H9 (cell line): ENCODE results near the gene DRD4. TPM values are rescaled to one million over a fixed set of nuclear protein-coding genes. Genes with fewer than 3 reads are reported as not detected.

ENCODE experiments used
- DNase-seq: peaks from one replicate; pipeline ENCODE4 v3.0.0-alpha.2; 2017
- H2AFZ ChIP-seq: one replicate; pipeline ENCODE4 v1.6.1; 2013; ENCODE audit warnings: mild to moderate bottlenecking, low read length, control low read depth, moderate library complexity
- H2AK5ac ChIP-seq: 2 replicates; pipeline ENCODE4 v1.6.1; 2013; ENCODE audit warnings: low read length, control low read depth, mixed read lengths; ENCODE audit not compliant: insufficient read length
- H2BK120ac ChIP-seq: one replicate; pipeline ENCODE4 v1.6.1; 2013; ENCODE audit warnings: low read depth, mild to moderate bottlenecking, low read length, control low read depth, inconsistent platforms; ENCODE audit not compliant: poor library complexity, severe bottlenecking
- H2BK12ac ChIP-seq: 2 replicates; pipeline ENCODE4 v1.6.1; 2013; ENCODE audit warnings: low read length, control low read depth, mixed read lengths, low read depth; ENCODE audit not compliant: insufficient read length
- H2BK15ac ChIP-seq: 2 replicates; pipeline ENCODE4 v1.6.1; 2013; ENCODE audit warnings: low read depth, low read length, control low read depth
- H2BK20ac ChIP-seq: one replicate; pipeline ENCODE4 v1.6.1; 2013; ENCODE audit warnings: low read depth, mild to moderate bottlenecking, low read length, control low read depth, inconsistent platforms; ENCODE audit not compliant: poor library complexity, severe bottlenecking
- H2BK5ac ChIP-seq: 2 replicates; pipeline ENCODE4 v1.6.1; 2013; ENCODE audit warnings: low read length, control low read depth, mixed read lengths; ENCODE audit not compliant: insufficient read length
- H3K14ac ChIP-seq: 2 replicates; pipeline ENCODE4 v1.6.1; 2013; ENCODE audit warnings: low read length, control low read depth; ENCODE audit not compliant: insufficient read depth
- H3K18ac ChIP-seq: 2 replicates; pipeline ENCODE4 v1.6.1; 2013; ENCODE audit warnings: low read depth, mild to moderate bottlenecking, mixed read lengths, low read length, control low read depth; ENCODE audit not compliant: insufficient read length
- H3K23ac ChIP-seq: 2 replicates; pipeline ENCODE4 v1.6.1; 2013; ENCODE audit warnings: low read length, control low read depth, mixed read lengths, low read depth; ENCODE audit not compliant: insufficient read length
- H3K23me2 ChIP-seq: 2 replicates; pipeline ENCODE4 v1.6.1; 2013; ENCODE audit warnings: low read depth, mild to moderate bottlenecking, mixed read lengths, low read length, control low read depth; ENCODE audit not compliant: insufficient read length, poor library complexity, severe bottlenecking
- H3K27ac ChIP-seq: 2 replicates; pipeline ENCODE4 v1.5.1; 2013; ENCODE audit warnings: low read length, control low read depth, mixed read lengths, low read depth; ENCODE audit not compliant: insufficient read length
- H3K27me3 ChIP-seq: 2 replicates; pipeline ENCODE4 v1.6.1; 2013; ENCODE audit warnings: low read length, control low read depth, inconsistent platforms; ENCODE audit not compliant: insufficient read depth
- H3K4ac ChIP-seq: 2 replicates; pipeline ENCODE4 v1.6.1; 2013; ENCODE audit warnings: low read depth, mild to moderate bottlenecking, control low read depth, inconsistent platforms, low read length, moderate library complexity
- H3K4me1 ChIP-seq: 2 replicates; pipeline ENCODE4 v1.6.1; 2013; ENCODE audit warnings: low read length, control low read depth, inconsistent platforms; ENCODE audit not compliant: insufficient read depth
- H3K4me2 ChIP-seq: 2 replicates; pipeline ENCODE4 v1.6.1; 2013; ENCODE audit warnings: low read length, control low read depth, mixed read lengths; ENCODE audit not compliant: insufficient read length, insufficient read depth
- H3K56ac ChIP-seq: 2 replicates; pipeline ENCODE4 v1.6.1; 2013; ENCODE audit warnings: low read depth, mild to moderate bottlenecking, mixed read lengths, low read length, control low read depth; ENCODE audit not compliant: insufficient read length
- H3K79me1 ChIP-seq: 2 replicates; pipeline ENCODE4 v1.6.1; 2013; ENCODE audit warnings: low read depth, mild to moderate bottlenecking, moderate library complexity, low read length, control low read depth, inconsistent platforms; ENCODE audit not compliant: insufficient read depth, poor library complexity, severe bottlenecking
- H3K79me2 ChIP-seq: 2 replicates; pipeline ENCODE4 v1.6.1; 2013; ENCODE audit warnings: low read length, control low read depth, inconsistent platforms; ENCODE audit not compliant: insufficient read depth
- H3K9ac ChIP-seq: 2 replicates; pipeline ENCODE4 v1.6.1; 2013; ENCODE audit warnings: low read length, control low read depth, mixed read lengths; ENCODE audit not compliant: insufficient read length; ENCODE audit errors: extremely low read depth
- H3K9me3 ChIP-seq: one replicate; pipeline ENCODE4 v1.6.1; 2013; ENCODE audit warnings: low read depth, low read length, inconsistent platforms; ENCODE audit not compliant: control insufficient read depth
- H3T11ph ChIP-seq: one replicate; pipeline ENCODE4 v1.6.1; 2013; ENCODE audit warnings: mild to moderate bottlenecking, low read length, control low read depth, inconsistent platforms
- H4K20me1 ChIP-seq: one replicate; pipeline ENCODE4 v1.6.1; 2013; ENCODE audit not compliant: control insufficient read depth, insufficient read length, insufficient read depth
- H4K5ac ChIP-seq: 2 replicates; pipeline ENCODE4 v1.6.1; 2013; ENCODE audit warnings: low read depth, mild to moderate bottlenecking, mixed read lengths, low read length, control low read depth; ENCODE audit not compliant: insufficient read length
- H4K8ac ChIP-seq: replicated peaks from 2 replicates; pipeline ENCODE4 v1.6.1; 2013; ENCODE audit warnings: low read length, control low read depth, mixed read lengths, low read depth; ENCODE audit not compliant: insufficient read length
- H4K91ac ChIP-seq: 2 replicates; pipeline ENCODE4 v1.6.1; 2013; ENCODE audit warnings: low read depth, mild to moderate bottlenecking, moderate library complexity, mixed read lengths, low read length, control low read depth; ENCODE audit not compliant: insufficient read length
- H3K27ac Mint-ChIP-seq, 3 experiments: 2 replicates in 2 of 3; 3 replicates in 1 of 3; pipeline ENCODE4 v1.8.0; 2020 to 2021; ENCODE audit warnings: mixed read lengths in 3 of 3, mild to moderate bottlenecking in 1 of 3, moderate library complexity in 1 of 3
- H3K27me3 Mint-ChIP-seq: 2 replicates; pipeline ENCODE4 v1.8.0; 2021; ENCODE audit warnings: low read depth, mild to moderate bottlenecking, moderate library complexity, mixed read lengths
- H3K36me3 Mint-ChIP-seq, 3 experiments: 2 replicates in 2 of 3; 3 replicates in 1 of 3; pipeline ENCODE4 v1.8.0; 2020 to 2021; ENCODE audit warnings: low read depth in 3 of 3, mixed read lengths in 3 of 3; ENCODE audit not compliant: insufficient read depth in 1 of 3
- H3K4me1 Mint-ChIP-seq, 2 experiments: 2 replicates each; pipeline ENCODE4 v1.8.0; 2020; ENCODE audit warnings: mixed read lengths in 2 of 2
- H3K4me3 Mint-ChIP-seq, 2 experiments: 2 replicates in 1 of 2; 3 replicates in 1 of 2; pipeline ENCODE4 v1.8.0; 2020 to 2021; ENCODE audit warnings: mild to moderate bottlenecking in 2 of 2, mixed read lengths in 2 of 2, moderate library complexity in 1 of 2
- H3K9me3 Mint-ChIP-seq, 2 experiments: 2 replicates in 1 of 2; 3 replicates in 1 of 2; pipeline ENCODE4 v1.8.0; 2020; ENCODE audit warnings: mild to moderate bottlenecking in 2 of 2, mixed read lengths in 2 of 2, moderate library complexity in 1 of 2
- WGBS: extraction: QIAGEN DNeasy Blood & Tissue Kit; methylation state at CpG from one replicate; pipeline ENCODE4 v1.1.7; 2013; ENCODE audit warnings: missing lambda C conversion rate, low lambda C conversion rate, mixed read lengths; ENCODE audit not compliant: insufficient read length; ENCODE audit errors: extremely low coverage; 5-methylcytosine and 5-hydroxymethylcytosine counted together
- total RNA-seq: library from RNA; stranded (reverse); gene quantifications from 2 replicates; pipeline ENCODE4 v1.2.1, GENCODE V29; 2021
- TF ChIP-seq, protein P1 (sequence below): fragments of 200-600 bp; sonication (generic); conservative IDR thresholded peaks from 3 replicates; pipeline ENCODE4 v1.8.0; 2021; ENCODE audit warnings: antibody characterized with exemption, mild to moderate bottlenecking

Gene DRD4
- total RNA-seq, 1 experiment from 2014 or later, result 6.8 TPM

DNA sequence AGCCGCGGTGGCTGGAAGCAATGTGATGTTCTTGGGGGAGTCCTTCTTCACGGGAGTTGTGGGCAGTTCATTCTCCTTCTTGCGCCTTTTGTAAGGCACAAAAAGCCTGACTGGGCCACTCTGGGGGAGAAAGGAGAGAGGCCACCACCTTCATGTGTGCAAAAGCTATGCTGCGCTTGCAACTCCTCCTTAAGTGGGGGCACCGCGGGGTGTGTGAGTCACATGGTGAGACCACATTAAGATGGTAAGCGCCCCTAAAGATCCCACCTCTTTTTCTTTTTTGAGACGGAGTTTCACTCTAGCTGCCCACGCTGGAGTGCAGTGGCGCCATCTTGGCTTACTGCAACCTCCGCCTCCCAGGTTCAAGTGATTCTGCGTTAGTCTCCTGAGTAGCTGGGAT lies 43.9 kb downstream of the DRD4 start:
- no CpG with 5 or more reads among the region's 13 CpGs for WGBS
- no peak overlapping the region for H3K4ac ChIP-seq
- peak overlapping the region in 2 of 3 experiments; percentile 72 to 83; a peak in 4 of 7 replicates for H3K27ac Mint-ChIP-seq

More for the DNA sequence above, 43.9 kb downstream of the DRD4 start:
- peaks cover 21 to 25% of the 10 kb centered on the region in 2 experiments for H3K4me1 Mint-ChIP-seq
- Histone ChIP-seq H3T11ph (no peak overlapping the region), H2BK120ac (no peak overlapping the region), H3K9me3 (no peaks in the 10 kb centered on the region), H2BK20ac (no peak overlapping the region), H4K8ac (no peak overlapping the region), H3K4me1 (no peaks in the 10 kb centered on the region), H3K18ac (no peak overlapping the region), H3K23ac (no peak overlapping the region), H4K5ac (no peak overlapping the region), H2BK15ac (no peak overlapping the region), H2BK12ac (no peak overlapping the region), H2AK5ac (no peak overlapping the region), H3K27ac (no peak overlapping the region), H3K56ac (no peak overlapping the region), H2AFZ (no peak overlapping the region), H2BK5ac (no peak overlapping the region), H3K79me2 (no peaks in the 10 kb centered on the region), H3K79me1 (peaks cover 3% of the 10 kb centered on the region), H3K4me2 (no peak overlapping the region), H4K91ac (no peak overlapping the region), H3K14ac (no peak overlapping the region), H3K23me2 (no peaks in the 10 kb centered on the region), H4K20me1 (no peaks in the 10 kb centered on the region), H3K27me3 (no peaks in the 10 kb centered on the region), H3K9ac (no peak overlapping the region)
- TF ChIP-seq, protein P1, sequence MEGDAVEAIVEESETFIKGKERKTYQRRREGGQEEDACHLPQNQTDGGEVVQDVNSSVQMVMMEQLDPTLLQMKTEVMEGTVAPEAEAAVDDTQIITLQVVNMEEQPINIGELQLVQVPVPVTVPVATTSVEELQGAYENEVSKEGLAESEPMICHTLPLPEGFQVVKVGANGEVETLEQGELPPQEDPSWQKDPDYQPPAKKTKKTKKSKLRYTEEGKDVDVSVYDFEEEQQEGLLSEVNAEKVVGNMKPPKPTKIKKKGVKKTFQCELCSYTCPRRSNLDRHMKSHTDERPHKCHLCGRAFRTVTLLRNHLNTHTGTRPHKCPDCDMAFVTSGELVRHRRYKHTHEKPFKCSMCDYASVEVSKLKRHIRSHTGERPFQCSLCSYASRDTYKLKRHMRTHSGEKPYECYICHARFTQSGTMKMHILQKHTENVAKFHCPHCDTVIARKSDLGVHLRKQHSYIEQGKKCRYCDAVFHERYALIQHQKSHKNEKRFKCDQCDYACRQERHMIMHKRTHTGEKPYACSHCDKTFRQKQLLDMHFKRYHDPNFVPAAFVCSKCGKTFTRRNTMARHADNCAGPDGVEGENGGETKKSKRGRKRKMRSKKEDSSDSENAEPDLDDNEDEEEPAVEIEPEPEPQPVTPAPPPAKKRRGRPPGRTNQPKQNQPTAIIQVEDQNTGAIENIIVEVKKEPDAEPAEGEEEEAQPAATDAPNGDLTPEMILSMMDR, result no peak
- no peak for DNase-seq
- H3K27me3 Mint-ChIP-seq, result no peaks in the 10 kb centered on the region
- H3K4me3 Mint-ChIP-seq, result no peak overlapping the region
- peaks cover 58 to 87% (median 80%) of the 10 kb centered on the region in 3 experiments for H3K36me3 Mint-ChIP-seq
- no peaks in the 10 kb centered on the region for H3K9me3 Mint-ChIP-seq
